ENCODE results near the gene ONECUT2.

ONECUT2 gene

GRCh38 chr18:57445488-57446319 is 10.5 kb downstream of the ONECUT2 start:
- TF ChIP-seq EZH2 (optimal IDR thresholded peaks at IDR 0.05; ENCODE audit: low read depth, low read length) (no peak), EZH2phosphoT487 (IDR thresholded peaks at IDR 0.05; ENCODE audit: low read length) (no peak), CTCF (IDR thresholded peaks at IDR 0.05; ENCODE audit: low read length) (no peak)
- no peak overlapping the region for H3K27ac ChIP-seq (ENCODE audit: low read length)
- no peak overlapping the region for H3K9ac ChIP-seq (ENCODE audit: low read length)
- no peaks in the 10 kb centered on the region for H3K9me2 ChIP-seq (replicated peaks; ENCODE audit: insufficient read depth, low read length)
- no peaks in the 10 kb centered on the region for H3K79me2 ChIP-seq (ENCODE audit: low read length)
- H3K4me3 ChIP-seq (ENCODE audit: low read length): no peak overlapping the region
- DNase-seq: no peak
- no peaks in the 10 kb centered on the region for H3F3A ChIP-seq (ENCODE audit: insufficient read depth, low read length)
- no peaks in the 10 kb centered on the region for H3K4me1 ChIP-seq (ENCODE audit: low read length)
- no peak overlapping the region for H3K4me2 ChIP-seq (ENCODE audit: low read depth, low read length)
- no peaks in the 10 kb centered on the region for H3K27me3 ChIP-seq (replicated peaks; ENCODE audit: insufficient read depth, low read length)
- no peaks in the 10 kb centered on the region for H3K36me3 ChIP-seq (replicated peaks; ENCODE audit: insufficient read depth, low read length)
- H2AFZ ChIP-seq (ENCODE audit: low read length): no peak overlapping the region
- no peaks in the 10 kb centered on the region for H3K9me3 ChIP-seq (replicated peaks; ENCODE audit: insufficient read depth, low read length)
- H4K20me1 ChIP-seq (ENCODE audit: insufficient read depth, low read length): no peaks in the 10 kb centered on the region

- Histone ChIP-seq H3K79me2 (ENCODE audit: low read length) (no peaks in the 10 kb centered on the region), H3K4me2 (ENCODE audit: low read depth, low read length) (no peak overlapping the region), H3K9ac (ENCODE audit: low read length) (no peak overlapping the region), H4K20me1 (ENCODE audit: insufficient read depth, low read length) (no peaks in the 10 kb centered on the region), H3K27ac (ENCODE audit: low read length) (no peak overlapping the region), H3K4me3 (ENCODE audit: low read length) (no peak overlapping the region), H3F3A (ENCODE audit: insufficient read depth, low read length) (no peaks in the 10 kb centered on the region), H3K9me3 (replicated peaks; ENCODE audit: insufficient read depth, low read length) (no peaks in the 10 kb centered on the region), H2AFZ (ENCODE audit: low read length) (no peak overlapping the region), H3K36me3 (replicated peaks; ENCODE audit: insufficient read depth, low read length) (no peaks in the 10 kb centered on the region), H3K4me1 (ENCODE audit: low read length) (no peaks in the 10 kb centered on the region), H3K27me3 (replicated peaks; ENCODE audit: insufficient read depth, low read length) (no peaks in the 10 kb centered on the region), H3K9me2 (replicated peaks; ENCODE audit: insufficient read depth, low read length) (no peaks in the 10 kb centered on the region)
- DNase-seq: peak; percentile 53
- TF ChIP-seq CTCF (IDR thresholded peaks at IDR 0.05; ENCODE audit: low read length) (peak; percentile 88), EZH2phosphoT487 (IDR thresholded peaks at IDR 0.05; ENCODE audit: low read length) (no peak)
These were observed 11.1 kb downstream of the ONECUT2 start for GRCh38 chr18:57446322-57446721.

- Histone ChIP-seq H3F3A (ENCODE audit: insufficient read depth, low read length) (no peaks in the 10 kb centered on the region), H3K4me3 (ENCODE audit: low read length) (no peak overlapping the region), H3K4me1 (ENCODE audit: low read length) (no peaks in the 10 kb centered on the region), H4K20me1 (ENCODE audit: insufficient read depth, low read length) (no peaks in the 10 kb centered on the region), H3K79me2 (ENCODE audit: low read length) (no peaks in the 10 kb centered on the region), H3K27ac (ENCODE audit: low read length) (no peak overlapping the region), H2AFZ (ENCODE audit: low read length) (no peak overlapping the region), H3K9me2 (replicated peaks; ENCODE audit: insufficient read depth, low read length) (no peaks in the 10 kb centered on the region), H3K9me3 (replicated peaks; ENCODE audit: insufficient read depth, low read length) (no peaks in the 10 kb centered on the region), H3K36me3 (replicated peaks; ENCODE audit: insufficient read depth, low read length) (no peaks in the 10 kb centered on the region), H3K4me2 (ENCODE audit: low read depth, low read length) (0 out of 2 replicates have a peak overlapping the region, but pooled peaks have one; percentile 28), H3K27me3 (replicated peaks; ENCODE audit: insufficient read depth, low read length) (no peaks in the 10 kb centered on the region), H3K9ac (ENCODE audit: low read length) (no peak overlapping the region)
- TF ChIP-seq CTCF (IDR thresholded peaks at IDR 0.05; ENCODE audit: low read length) (peak; percentile 26; the same call in 1 of the 2 replicates), EZH2 (optimal IDR thresholded peaks at IDR 0.05; ENCODE audit: low read depth, low read length) (no peak), EZH2phosphoT487 (IDR thresholded peaks at IDR 0.05; ENCODE audit: low read length) (no peak)
- peak; percentile 65 for DNase-seq
These were observed 12.0 kb downstream of the ONECUT2 start for GRCh38 chr18:57447154-57447621.

Data from MM.1S (cell line).